ENCODE measurements around the gene NKTR. TPM values are rescaled to one million over a fixed set of nuclear protein-coding genes. Genes with fewer than 3 reads are reported as not detected.

The NKTR gene
- total and polyA plus RNA-seq, 2 experiments from 2014 or later: 81.3 to 117 TPM

GRCh38 chr3:42658091-42658770, 57.7 kb downstream of the NKTR start:
- Mint-ChIP-seq H3K27ac (no peak overlapping the region), H3K4me3 (no peak overlapping the region), H3K9me3 (no peaks in the 10 kb centered on the region), H3K27me3 (ENCODE audit: insufficient read depth, low read depth, poor library complexity) (peaks cover 11% of the 10 kb centered on the region), H3K36me3 (ENCODE audit: low read depth) (peaks cover 5% of the 10 kb centered on the region; the same call in 2 of the 3 replicates), H3K4me1 (peaks cover 20% of the 10 kb centered on the region)
- Histone ChIP-seq H3K27ac (ENCODE audit: low read depth) (no peak overlapping the region), H3K4me1 (ENCODE audit: insufficient read depth) (peaks cover 13% of the 10 kb centered on the region), H3K4me2 (no peak overlapping the region), H3K9me2 (ENCODE audit: insufficient read depth) (no peaks in the 10 kb centered on the region), H3F3A (replicated peaks; ENCODE audit: low read depth) (no peaks in the 10 kb centered on the region), H3K79me2 (replicated peaks; ENCODE audit: insufficient read depth) (no peaks in the 10 kb centered on the region), H3K27me3 (ENCODE audit: insufficient read depth) (no peaks in the 10 kb centered on the region), H4K20me1 (replicated peaks; ENCODE audit: insufficient read depth) (no peaks in the 10 kb centered on the region), H3K36me3 (ENCODE audit: insufficient read depth) (no peaks in the 10 kb centered on the region), H2AFZ (no peak overlapping the region), H3K4me3 (no peak overlapping the region)
- no peak for TF ChIP-seq ZNF331 (CRISPR knock-in tag; IDR thresholded peaks at IDR 0.05; ENCODE audit: low read depth)
- no peak for TF ChIP-seq CTCF (conservative IDR thresholded peaks at IDR 0.05; ENCODE audit: low read depth in 2 of 2)
- no peak for TF ChIP-seq ZNF114 (CRISPR knock-in tag; IDR thresholded peaks at IDR 0.05)
- no peak for TF ChIP-seq CREB1 (CRISPR knock-in tag; IDR thresholded peaks at IDR 0.05; ENCODE audit: low read depth)
- no peak for TF ChIP-seq POLR2AphosphoS5 (IDR thresholded peaks at IDR 0.05; ENCODE audit: low read depth)
- no peak for TF ChIP-seq EZH2phosphoT487 (IDR thresholded peaks at IDR 0.05; ENCODE audit: unreplicated experiment)
- TF ChIP-seq, protein P1, sequence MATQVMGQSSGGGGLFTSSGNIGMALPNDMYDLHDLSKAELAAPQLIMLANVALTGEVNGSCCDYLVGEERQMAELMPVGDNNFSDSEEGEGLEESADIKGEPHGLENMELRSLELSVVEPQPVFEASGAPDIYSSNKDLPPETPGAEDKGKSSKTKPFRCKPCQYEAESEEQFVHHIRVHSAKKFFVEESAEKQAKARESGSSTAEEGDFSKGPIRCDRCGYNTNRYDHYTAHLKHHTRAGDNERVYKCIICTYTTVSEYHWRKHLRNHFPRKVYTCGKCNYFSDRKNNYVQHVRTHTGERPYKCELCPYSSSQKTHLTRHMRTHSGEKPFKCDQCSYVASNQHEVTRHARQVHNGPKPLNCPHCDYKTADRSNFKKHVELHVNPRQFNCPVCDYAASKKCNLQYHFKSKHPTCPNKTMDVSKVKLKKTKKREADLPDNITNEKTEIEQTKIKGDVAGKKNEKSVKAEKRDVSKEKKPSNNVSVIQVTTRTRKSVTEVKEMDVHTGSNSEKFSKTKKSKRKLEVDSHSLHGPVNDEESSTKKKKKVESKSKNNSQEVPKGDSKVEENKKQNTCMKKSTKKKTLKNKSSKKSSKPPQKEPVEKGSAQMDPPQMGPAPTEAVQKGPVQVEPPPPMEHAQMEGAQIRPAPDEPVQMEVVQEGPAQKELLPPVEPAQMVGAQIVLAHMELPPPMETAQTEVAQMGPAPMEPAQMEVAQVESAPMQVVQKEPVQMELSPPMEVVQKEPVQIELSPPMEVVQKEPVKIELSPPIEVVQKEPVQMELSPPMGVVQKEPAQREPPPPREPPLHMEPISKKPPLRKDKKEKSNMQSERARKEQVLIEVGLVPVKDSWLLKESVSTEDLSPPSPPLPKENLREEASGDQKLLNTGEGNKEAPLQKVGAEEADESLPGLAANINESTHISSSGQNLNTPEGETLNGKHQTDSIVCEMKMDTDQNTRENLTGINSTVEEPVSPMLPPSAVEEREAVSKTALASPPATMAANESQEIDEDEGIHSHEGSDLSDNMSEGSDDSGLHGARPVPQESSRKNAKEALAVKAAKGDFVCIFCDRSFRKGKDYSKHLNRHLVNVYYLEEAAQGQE (IDR thresholded peaks at IDR 0.05; ENCODE audit: unreplicated experiment): no peak
- TF ChIP-seq JUNB (IDR thresholded peaks at IDR 0.05; ENCODE audit: unreplicated experiment): no peak
- TF ChIP-seq ZNF462 (CRISPR knock-in tag; IDR thresholded peaks at IDR 0.05): no peak
- no peak for TF ChIP-seq STAT1 (IDR thresholded peaks at IDR 0.05; ENCODE audit: unreplicated experiment)
- TF ChIP-seq, protein P2, sequence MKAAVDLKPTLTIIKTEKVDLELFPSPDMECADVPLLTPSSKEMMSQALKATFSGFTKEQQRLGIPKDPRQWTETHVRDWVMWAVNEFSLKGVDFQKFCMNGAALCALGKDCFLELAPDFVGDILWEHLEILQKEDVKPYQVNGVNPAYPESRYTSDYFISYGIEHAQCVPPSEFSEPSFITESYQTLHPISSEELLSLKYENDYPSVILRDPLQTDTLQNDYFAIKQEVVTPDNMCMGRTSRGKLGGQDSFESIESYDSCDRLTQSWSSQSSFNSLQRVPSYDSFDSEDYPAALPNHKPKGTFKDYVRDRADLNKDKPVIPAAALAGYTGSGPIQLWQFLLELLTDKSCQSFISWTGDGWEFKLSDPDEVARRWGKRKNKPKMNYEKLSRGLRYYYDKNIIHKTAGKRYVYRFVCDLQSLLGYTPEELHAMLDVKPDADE (IDR thresholded peaks at IDR 0.05): no peak
- no peak for TF ChIP-seq NANOG (IDR thresholded peaks at IDR 0.05; ENCODE audit: borderline replicate concordance)
- no peak for TF ChIP-seq EZH2 (IDR thresholded peaks at IDR 0.05; ENCODE audit: low read depth, unreplicated experiment)
- DNase-seq (ENCODE audit: low spot score) (no peak), ATAC-seq (no peak)

Data from GM23338 (cell line).